Progenitor cell of endocrine pancreas (in vitro differentiated cells): ENCODE results near the gene MPDZ. TPM values are rescaled to one million over a fixed set of nuclear protein-coding genes. Genes with fewer than 3 reads are reported as not detected.

Experiments used
- DNase-seq: peaks from one replicate; pipeline ENCODE4 v3.0.0; 2021; ENCODE audit warnings: low spot score; ENCODE audit not compliant: unreplicated experiment
- H3K27ac Mint-ChIP-seq: 2 replicates; pipeline ENCODE4 v1.8.0; 2021; ENCODE audit warnings: mild to moderate bottlenecking, moderate library complexity, mixed read lengths
- H3K27me3 Mint-ChIP-seq: 2 replicates; pipeline ENCODE4 v1.8.0; 2021; ENCODE audit warnings: mixed read lengths
- H3K36me3 Mint-ChIP-seq: 2 replicates; pipeline ENCODE4 v1.8.0; 2022; ENCODE audit warnings: mixed read lengths; ENCODE audit not compliant: insufficient read depth
- H3K4me1 Mint-ChIP-seq: 2 replicates; pipeline ENCODE4 v1.8.0; 2021; ENCODE audit warnings: low read depth, mixed read lengths
- H3K4me3 Mint-ChIP-seq: 2 replicates; pipeline ENCODE4 v1.8.0; 2021; ENCODE audit warnings: low read depth, mild to moderate bottlenecking, moderate library complexity, mixed read lengths
- H3K9me3 Mint-ChIP-seq: 2 replicates; pipeline ENCODE4 v1.8.0; 2021; ENCODE audit warnings: low read depth, mixed read lengths
- total RNA-seq: library from RNA; stranded (reverse); gene quantifications from 2 replicates; pipeline ENCODE4 v1.2.1, GENCODE V29; 2021
- TF ChIP-seq, protein P1 (sequence below): fragments of 200-600 bp; sonication (generic); IDR thresholded peaks from one replicate; pipeline ENCODE4 v1.5.0; 2021; ENCODE audit warnings: antibody characterized with exemption, mild to moderate bottlenecking; ENCODE audit not compliant: unreplicated experiment

Gene MPDZ
- total RNA-seq, 1 donor from 2014 or later: 65.1 TPM

DNA sequence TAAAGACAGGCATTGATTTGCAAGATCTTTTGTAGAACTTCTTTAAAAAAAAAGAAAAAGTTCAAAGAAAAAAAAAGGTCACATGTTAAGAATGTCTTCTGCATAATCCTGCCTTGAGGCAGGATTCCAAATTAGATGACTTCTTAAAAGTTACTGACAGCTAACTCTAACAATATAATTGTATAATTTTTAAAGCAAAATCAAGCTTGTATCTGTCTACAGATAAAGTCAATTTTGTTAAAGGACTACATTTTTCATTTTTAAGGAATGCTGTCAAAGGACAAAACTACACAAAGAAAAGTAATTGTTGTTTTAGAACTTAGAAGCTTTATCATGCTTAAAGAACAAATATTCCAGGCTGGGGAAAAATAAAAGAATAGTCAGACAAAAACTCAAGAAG, 57.8 kb downstream of the MPDZ start:
- Mint-ChIP-seq H3K4me1 (peaks cover 4% of the 10 kb centered on the region), H3K36me3 (peaks cover 24% of the 10 kb centered on the region), H3K27ac (no peak overlapping the region), H3K9me3 (no peaks in the 10 kb centered on the region), H3K4me3 (no peak overlapping the region), H3K27me3 (no peaks in the 10 kb centered on the region)
- no peak for DNase-seq
- TF ChIP-seq, protein P1, sequence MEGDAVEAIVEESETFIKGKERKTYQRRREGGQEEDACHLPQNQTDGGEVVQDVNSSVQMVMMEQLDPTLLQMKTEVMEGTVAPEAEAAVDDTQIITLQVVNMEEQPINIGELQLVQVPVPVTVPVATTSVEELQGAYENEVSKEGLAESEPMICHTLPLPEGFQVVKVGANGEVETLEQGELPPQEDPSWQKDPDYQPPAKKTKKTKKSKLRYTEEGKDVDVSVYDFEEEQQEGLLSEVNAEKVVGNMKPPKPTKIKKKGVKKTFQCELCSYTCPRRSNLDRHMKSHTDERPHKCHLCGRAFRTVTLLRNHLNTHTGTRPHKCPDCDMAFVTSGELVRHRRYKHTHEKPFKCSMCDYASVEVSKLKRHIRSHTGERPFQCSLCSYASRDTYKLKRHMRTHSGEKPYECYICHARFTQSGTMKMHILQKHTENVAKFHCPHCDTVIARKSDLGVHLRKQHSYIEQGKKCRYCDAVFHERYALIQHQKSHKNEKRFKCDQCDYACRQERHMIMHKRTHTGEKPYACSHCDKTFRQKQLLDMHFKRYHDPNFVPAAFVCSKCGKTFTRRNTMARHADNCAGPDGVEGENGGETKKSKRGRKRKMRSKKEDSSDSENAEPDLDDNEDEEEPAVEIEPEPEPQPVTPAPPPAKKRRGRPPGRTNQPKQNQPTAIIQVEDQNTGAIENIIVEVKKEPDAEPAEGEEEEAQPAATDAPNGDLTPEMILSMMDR: no peak

DNA sequence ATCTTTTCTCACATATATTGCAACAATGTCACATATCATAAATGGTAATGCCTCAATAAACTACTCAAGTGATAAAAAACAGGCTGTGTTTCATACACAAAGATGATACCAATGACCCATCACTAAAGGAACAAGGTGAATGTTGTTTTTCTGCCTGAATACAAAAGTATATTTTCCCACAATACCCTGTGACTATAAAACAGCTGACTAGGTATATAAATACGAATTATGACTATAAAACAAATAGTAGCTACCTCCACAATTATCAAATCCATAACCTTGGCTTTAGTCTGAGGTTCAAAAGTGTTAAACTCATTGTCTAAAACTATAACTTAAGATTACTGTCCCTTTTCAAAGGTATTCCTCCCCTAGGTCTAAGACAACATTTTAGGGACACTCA, 58.7 kb downstream of the MPDZ start:
- no peaks in the 10 kb centered on the region for H3K9me3 Mint-ChIP-seq
- H3K27me3 Mint-ChIP-seq: no peaks in the 10 kb centered on the region
- no peak for DNase-seq
- peaks cover 24% of the 10 kb centered on the region for H3K36me3 Mint-ChIP-seq
- H3K4me1 Mint-ChIP-seq: peaks cover 4% of the 10 kb centered on the region
- H3K4me3 Mint-ChIP-seq: no peak overlapping the region
- H3K27ac Mint-ChIP-seq: no peak overlapping the region
- TF ChIP-seq, protein P1: no peak

DNA sequence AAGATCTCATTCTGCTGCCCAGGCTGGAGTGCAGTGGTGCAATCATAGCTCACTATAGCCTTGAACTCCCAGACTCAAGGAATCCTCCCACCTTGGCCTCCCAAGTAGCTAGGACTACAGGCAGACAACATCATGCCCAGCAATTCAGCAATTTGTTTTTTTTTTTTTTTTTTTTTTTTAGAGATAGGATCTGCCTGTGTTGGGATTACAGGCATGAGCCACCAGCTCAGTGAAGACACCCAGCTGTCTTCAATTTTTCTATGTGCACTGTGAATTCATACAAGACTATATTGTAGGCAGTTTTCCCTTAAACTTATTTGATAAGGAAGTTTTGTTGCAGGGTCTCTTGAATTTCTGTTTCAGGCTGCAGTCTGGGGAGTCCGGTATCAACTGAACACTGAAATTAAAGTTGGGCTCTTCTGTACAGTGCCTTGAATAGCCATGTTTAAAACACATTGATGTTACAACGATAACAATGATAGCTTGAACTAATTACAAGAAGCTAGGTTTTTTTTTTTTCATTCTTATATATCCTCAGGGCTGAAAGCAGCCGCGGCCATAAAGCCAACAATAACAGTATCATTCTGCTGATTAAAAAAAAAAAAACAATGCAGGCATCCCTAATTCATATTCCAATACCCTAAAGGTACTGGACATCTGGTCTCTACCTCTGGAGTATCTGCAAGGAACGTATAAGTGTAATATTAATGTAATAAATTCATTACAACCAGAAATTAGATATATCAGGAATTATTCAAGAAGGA, 63.5 kb downstream of the MPDZ start:
- Mint-ChIP-seq H3K4me1 (no peaks in the 10 kb centered on the region), H3K36me3 (peaks cover 23% of the 10 kb centered on the region), H3K27ac (no peak overlapping the region), H3K27me3 (no peaks in the 10 kb centered on the region), H3K9me3 (no peaks in the 10 kb centered on the region), H3K4me3 (no peak overlapping the region)
- no peak for DNase-seq
- TF ChIP-seq, protein P1: no peak

DNA sequence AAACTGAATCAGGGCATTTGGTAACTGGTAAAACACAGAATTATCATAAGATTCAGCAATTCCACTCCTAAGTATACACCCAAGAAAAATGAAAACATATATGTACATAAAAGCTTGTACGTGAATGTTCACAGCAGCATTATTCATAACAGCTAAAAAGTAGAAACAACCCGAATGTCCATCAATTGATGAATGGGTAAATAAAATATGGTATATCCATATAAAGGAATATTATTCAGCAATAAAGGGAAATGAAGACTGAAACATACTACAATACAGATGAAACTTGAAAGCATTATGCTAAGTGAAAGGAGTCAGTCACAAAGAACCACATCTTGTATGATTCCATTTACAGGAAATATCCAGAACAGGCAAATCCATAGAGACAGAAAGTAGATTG, 65.5 kb downstream of the MPDZ start:
- Mint-ChIP-seq H3K27ac (no peak overlapping the region), H3K4me3 (no peak overlapping the region), H3K9me3 (no peaks in the 10 kb centered on the region), H3K4me1 (no peaks in the 10 kb centered on the region), H3K27me3 (no peaks in the 10 kb centered on the region), H3K36me3 (peaks cover 16% of the 10 kb centered on the region)
- no peak for DNase-seq
- TF ChIP-seq, protein P1: no peak

DNA sequence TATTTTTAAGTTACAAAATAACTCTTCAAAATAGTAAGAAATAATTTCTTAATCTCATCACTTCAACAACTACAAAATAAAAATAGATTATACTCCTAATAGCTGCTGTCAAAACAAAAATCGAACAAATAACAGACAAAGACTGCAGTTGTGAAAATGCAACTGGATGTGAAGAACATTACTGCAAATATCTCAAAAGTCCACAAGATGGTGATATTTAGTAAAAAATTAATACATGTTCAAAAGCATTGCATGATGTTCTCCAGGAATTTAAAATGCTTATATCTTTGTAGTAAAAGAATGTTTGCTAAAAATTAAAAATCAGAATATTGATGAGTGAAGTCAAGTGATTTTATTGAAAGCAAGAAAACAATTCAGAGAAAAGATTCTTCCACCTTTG, 66.2 kb downstream of the MPDZ start:
- H3K27ac Mint-ChIP-seq: no peak overlapping the region
- peaks cover 16% of the 10 kb centered on the region for H3K36me3 Mint-ChIP-seq
- DNase-seq: no peak

More for the DNA sequence above, 66.2 kb downstream of the MPDZ start:
- TF ChIP-seq, protein P1: peak; percentile 18
- no peaks in the 10 kb centered on the region for H3K27me3 Mint-ChIP-seq
- no peak overlapping the region for H3K4me3 Mint-ChIP-seq
- H3K9me3 Mint-ChIP-seq: no peaks in the 10 kb centered on the region
- no peaks in the 10 kb centered on the region for H3K4me1 Mint-ChIP-seq
